GM21390 (cell line): ENCODE data around the gene RCAN3.

Experiments
- ATAC-seq: cut with Tn5 transposase; IDR thresholded peaks from one replicate; pipeline ENCODE4 v1.9.1; 2021; ENCODE audit not compliant: unreplicated experiment

RCAN3 gene

DNA sequence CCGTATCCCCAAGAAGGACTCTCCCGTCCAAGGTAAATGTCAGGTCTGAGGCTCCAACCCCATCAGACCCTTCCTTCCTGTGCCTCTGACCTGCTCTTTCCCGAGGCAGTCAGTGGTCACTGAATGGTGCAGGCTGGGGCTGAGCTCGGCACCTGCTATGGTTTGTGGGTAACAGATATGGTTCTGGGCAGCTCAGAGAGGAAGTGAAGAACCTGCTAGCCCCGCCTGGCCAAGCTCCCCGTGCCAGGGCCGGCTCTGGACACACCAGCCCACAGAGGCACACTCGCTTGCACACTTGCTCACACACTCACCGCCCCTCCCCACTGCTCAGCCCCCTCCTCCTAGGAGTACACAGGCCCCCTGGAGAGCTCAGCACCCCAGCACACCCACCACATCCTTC lies 69.7 kb downstream of the RCAN3 start:
- ATAC-seq, result no peak

DNA sequence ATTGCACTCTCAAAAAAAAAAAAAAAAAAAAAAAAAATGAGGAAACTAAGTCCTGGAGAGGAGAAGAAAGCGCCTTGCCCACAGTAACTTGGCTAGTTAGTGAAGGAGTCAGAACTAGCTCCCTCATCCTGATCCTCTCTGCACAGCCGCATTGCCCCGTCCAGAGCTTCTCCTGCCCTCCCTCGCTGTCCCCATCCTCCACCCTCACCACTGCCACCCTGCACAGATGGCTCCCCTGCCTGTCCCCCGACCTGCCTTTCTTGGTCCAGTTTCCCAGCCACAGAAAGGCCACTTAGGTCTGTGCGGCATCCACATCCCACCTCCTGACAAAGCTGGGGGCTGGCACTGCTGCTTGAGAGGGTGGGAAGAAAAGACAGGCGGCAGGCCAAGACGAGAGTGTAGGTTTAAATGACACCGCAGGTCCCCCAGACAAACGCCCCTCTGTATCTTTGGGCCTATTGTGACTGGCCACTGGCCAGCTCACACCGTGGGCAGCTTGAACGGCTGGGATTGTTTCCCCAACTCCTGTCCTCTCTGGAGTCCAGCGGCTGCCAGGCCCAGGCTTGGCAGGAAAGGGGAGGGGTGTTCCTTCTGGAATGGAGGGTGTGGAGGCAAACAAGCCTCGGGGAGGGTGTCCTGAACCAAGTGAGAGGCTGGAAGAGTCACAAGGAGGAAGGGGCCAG lies 73.4 kb downstream of the RCAN3 start:
- no peak for ATAC-seq

DNA sequence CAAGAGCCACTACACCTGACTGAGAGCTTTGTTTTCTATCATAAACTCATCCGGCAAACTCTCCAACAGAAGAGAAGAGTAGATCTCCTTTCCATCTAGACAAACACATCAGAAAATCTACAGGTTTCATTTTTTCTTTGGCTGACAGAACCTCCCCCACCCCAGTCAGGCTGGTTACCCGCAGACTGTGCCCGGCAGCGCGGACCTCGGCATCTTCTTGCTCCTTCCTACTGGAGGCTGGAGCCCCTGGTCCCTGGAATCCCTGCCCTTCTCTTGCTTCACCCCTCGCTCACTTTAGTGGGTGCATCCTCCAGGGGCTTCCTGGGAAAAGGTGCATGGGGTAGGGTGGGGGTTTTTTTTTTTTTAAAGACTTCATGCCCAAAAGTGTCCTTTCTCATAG lies 76.2 kb downstream of the RCAN3 start:
- ATAC-seq, result no peak

DNA sequence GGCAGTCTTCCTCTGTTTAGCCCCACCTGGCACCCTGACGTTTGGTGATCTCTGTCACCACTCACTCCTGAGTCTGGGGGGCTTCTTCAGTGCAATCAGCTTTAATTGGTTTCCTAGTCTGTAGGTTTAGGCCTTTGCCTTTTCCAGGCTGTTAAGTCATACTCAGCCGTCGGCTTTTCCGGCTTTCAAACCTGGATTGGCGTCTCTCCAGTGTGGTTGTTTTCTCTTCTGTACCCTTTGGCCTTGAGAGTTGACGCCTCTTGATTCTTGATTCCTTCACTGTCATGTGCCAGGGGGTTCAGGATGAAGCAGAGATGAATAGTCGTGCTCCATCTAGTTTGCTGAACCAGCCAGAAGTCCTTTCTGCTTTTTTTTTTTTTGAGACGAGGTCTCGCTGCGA lies 78.1 kb downstream of the RCAN3 start:
- ATAC-seq, result no peak

DNA sequence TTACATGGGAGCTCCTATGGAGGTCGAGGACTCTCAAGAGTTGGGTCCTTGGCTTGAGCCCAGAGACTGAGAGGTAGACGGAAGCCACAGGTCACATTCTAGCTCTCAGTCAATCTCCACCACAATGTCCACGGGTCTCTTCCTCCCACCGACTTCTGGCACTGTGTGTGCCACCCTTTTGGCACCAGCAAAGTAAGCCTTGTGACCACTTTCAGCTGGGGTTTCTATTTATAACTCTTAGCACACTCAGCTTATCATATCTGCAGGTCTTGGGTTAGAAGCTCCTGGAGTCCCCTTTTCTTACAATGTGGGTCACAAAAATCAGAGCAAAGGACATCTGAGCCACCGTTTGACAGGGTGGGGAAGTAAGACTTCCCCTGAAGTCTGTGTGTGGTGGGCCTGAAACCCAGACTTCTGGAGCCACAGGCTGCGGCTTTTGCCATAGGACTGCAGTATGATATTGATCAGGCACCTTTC lies 81.6 kb downstream of the RCAN3 start:
- ATAC-seq, result no peak

DNA sequence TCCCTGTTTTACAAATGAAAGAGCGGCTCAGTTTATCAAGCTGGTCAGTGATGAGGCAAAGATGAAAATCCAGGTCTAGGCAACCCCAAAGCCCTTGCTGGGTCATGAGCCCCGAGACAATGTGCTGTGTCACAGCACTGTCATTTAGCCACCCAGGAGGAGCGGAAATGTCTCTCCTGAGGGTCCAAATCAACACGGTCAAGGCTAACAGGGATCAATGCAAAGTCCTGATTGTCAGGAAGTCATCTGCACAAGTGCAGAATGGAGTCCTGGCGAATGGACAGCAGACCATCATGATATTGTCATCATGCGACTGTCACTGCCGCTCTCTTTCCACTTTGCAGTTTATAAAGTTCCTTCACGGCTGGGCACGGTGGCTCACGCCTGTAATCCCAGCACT lies 83.5 kb downstream of the RCAN3 start:
- no peak for ATAC-seq

DNA sequence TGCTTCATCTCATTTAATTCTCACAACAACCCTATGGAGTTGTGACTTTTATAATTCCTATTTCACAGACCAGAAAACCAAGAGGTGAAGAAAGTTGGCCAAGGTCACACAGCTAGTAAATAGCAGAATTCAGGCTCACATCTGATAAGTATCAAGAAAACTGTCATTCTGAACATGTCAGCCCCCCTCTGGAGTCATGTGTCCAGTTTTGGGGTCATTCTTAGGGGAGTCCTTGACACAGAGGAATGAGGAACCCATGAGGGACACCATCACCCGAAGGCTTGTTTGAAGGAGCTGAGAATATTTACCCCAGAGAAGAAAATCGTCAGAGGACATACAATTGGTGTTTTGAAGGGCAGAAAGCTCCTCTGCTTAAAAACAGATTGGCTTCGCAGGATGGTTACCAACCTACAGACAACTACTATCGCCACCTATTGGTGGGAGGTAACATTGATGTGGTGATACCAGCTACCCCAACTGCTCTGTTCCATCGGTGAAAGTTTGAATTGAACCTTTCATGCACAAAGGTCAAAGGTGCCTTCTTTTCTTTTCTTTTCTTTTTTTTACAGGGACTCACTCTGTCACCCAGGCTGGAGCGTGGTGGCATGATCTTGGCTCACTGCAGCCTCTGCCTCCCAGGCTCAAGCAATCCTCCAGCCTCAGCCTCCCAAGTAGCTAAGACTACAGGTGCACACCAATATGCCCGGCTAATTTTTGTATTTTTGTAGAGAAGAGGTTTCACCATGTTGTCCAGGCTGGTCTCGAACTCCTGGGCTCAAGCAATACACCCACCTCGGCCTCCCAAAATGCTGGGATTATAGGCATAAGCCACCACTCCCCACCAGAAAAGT lies 84.6 kb downstream of the RCAN3 start:
- ATAC-seq, result no peak

DNA sequence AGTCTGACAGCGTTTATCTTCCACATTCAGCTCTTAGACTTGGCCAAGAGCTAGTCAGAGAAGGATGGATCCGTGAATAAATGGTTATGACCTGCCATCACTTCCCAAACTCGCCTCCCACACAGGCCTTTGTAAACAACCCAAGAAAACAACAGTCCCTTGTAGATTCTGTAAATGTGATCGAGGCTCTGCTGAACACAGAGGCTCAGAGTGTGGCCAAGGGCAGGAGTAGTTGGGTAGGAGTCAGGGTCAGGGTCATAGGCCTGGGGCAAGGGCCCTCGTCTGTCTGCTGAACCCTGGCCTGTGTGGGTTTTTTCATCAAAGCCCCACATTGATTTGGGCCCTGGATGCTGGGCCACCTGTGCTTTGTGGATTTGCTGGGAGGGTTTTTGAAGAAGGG lies 85.9 kb downstream of the RCAN3 start:
- ATAC-seq, result no peak

DNA sequence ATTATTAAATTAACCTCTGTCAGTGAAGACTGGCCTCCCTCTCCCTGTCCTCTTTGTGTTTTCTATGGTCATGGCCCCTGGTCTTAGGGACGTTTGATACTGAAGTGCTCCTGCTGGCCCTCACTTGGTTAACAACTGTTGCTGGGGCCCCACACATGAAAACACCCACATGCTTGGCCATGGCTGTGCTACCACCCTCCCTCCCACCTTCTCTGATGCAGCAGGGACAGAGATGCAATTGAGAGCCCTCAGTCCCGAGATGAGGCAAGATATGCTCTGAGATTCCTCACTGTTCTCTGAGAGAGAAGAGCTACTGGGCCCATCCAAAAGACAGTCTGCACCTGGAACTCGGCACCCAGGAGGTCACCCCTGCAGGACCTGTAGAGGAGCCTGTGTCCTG lies 86.6 kb downstream of the RCAN3 start:
- no peak for ATAC-seq
